HG03575 (cell line): ENCODE measurements around the gene ZGRF1.
"Not testable (repeated sequence)": the region's sequence is repeated elsewhere in the genome, so short reads cannot be mapped to it uniquely, and the experiment has no call there.

Experiments used
- ATAC-seq: cut with Tn5 transposase; IDR thresholded peaks from one replicate; pipeline ENCODE4 v1.9.1; 2021; ENCODE audit not compliant: unreplicated experiment, insufficient number of reproducible peaks, low FRiP score; ENCODE audit errors: extremely low read depth

The ZGRF1 gene

DNA sequence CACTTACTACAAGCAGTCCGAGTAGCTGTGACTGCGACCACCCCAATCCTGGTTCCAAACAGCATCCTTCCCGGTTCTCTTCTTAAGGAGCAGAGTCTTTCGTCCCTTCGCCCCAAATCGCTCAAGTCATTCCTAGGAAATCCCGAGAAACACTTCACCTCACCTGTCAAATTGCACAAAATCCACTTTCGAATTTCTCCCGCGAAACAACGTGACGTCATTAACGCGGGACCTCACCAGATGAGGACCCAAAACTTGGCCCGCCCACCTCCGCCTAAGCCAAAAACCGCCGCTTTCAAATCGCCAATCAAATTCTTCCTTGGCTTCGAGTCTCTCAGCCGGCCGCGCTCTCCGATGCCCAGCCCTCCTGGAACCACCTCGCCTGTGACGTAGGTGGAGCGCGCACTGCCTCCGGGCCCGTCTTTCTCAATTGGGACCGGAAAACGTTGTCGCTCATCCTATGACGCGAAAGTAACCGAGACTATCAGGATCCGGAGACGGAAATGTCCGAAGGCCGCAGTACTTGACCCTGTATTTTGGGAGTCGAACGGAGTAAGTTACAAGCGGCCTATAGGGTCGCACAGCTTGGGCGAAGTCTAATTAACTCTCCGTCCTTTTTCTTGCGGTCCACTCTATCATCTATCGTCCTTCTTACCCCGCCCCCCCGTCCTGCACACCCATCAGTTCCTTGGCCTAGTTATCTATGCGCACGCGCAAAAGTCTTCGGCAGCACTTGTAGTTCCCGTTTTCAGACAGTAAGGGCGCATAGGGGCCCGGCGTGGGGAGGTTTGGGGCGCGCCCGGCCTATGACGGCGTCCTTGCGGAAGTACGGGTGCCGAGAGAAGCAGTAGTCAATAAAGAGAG, at the start of gene ZGRF1, which contains the start of gene LARP7:
TSS of gene ZGRF1 (minus strand) at position 222 of the 864 bp plus-strand sequence. CDS start 3,733 bp downstream, outside the sequence.
TSS of gene LARP7 (plus strand) at position 456 of the 864 bp plus-strand sequence. CDS start 7,527 bp downstream, outside the sequence.
- ATAC-seq, result peak; percentile 59

DNA sequence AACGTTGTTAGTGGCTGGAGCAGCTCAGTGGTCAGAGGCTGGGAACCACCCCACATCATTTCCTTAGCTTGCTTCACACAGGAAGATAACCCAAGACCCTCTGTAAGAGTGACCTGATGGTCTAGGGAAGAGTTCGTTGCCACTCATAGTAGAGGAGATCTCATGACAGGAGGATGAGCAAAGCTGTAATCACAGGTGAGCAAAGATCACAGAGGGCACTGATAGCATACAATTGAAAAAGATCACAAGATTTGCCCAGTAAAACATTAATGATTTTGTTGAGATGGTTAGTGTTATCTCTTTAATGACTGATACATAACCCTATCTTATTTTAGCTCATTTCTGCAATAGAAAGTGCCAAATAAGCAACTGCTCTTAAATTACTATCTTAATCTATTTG, 44.3 kb upstream of the ZGRF1 start:
- no peak for ATAC-seq

DNA sequence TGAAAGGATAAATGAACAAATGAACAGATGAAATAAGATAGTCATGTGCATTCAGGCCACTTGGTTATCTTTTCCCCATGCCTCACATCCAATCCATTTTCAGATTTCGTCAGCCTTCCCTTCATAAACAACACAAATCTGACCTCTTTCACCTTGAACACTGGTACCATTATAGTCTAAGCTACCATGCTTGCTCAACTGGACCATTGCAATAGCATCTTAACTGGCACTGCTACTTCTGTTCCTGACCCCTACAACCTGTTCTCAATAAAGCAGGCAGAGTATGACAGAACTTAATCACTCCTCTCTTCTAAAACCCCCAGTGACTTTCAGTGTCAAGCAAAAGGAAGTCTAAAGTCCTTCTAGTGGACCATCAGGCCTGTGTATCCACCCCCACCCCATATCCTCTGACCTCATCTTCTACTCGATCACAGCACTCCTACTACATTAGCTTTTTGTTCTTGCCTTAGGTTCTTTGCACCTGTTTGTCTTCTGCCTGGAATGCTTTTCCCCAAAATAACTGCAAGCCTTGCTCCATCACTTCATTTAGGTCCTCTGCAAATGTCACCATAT, 40.9 kb upstream of the ZGRF1 start:
- ATAC-seq, result no peak

GRCh38 chr4:112674376-112674775, 37.7 kb upstream of the ZGRF1 start:
- no peak for ATAC-seq

DNA sequence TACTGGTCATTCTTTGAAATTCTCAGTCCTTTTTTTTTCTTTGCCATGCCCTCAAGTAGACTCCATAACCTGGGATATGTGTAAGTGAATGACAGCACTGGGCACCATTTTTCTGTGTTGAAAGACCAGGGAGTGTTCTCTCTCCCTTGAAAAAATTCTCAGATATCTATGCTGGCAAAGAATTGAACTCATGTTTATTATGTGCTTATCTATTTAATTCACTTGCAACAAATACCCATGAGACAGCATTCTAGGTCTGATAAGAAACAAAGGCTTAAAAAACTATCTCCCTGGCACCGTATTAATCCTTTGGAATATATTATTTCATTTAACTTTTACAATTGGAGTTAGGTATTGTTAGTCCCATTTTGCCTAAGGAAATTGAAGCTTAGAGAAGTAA, 37.0 kb upstream of the ZGRF1 start:
- no peak for ATAC-seq

DNA sequence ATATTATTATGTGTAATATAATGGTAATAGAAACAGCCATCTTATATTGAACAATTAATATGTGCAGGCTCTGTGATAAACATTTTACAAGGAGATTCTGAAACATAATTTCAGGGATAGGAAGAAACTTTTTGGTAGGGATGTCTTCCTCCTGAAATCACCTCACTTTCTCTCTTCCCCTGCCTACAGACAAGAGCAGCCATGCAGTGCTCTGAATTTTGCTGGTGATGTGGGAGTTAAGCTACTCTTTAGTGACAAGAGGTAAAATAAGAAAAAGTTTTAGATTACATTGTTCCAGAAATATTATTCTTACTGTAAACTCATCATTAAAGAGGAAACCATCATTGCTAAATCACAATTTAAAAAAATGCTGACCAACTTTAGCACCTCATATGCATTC, 36.4 kb upstream of the ZGRF1 start:
- ATAC-seq, result no peak

- ATAC-seq, result no peak
Observed at GRCh38 chr4:112668131-112668530, 31.4 kb upstream of the ZGRF1 start.

DNA sequence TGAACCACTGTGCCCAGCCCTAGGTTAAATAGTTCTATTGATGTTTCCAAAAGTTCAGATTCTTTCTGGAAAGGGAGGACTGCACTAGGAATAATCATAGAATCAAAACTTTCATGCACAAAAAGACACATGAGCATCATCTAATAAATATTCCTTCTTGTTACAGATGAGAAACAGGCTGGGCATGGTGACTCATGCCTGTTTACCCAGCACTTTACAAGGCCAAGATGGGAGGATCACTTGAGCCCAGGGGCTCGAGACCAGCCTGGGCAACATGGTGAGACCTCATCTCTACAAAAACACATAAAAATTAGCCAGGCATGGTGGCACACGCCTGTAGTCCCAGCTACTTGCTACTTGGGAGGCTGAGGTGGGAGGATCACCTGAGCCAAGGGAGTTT, 27.9 kb upstream of the ZGRF1 start:
- ATAC-seq, result no peak

DNA sequence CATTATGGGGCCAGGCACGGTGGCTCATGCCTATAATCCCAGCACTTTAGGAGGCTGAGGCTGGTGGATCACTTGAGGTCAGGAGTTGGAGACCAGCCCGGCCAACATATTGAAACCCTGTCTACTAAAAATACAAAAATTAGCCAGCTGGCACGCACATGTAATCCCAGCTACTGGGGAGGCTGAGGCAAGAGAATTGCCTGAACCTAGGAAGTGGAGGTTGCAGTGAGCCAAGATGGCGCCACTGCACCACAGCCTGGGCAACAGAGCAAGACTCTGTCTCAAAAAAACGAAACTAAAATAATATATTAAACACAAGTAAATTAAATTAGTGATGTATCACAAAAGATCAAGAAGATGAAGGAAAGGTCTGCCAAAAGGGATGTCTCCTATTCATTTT, 19.4 kb upstream of the ZGRF1 start:
- ATAC-seq, result not testable (repeated sequence)

DNA sequence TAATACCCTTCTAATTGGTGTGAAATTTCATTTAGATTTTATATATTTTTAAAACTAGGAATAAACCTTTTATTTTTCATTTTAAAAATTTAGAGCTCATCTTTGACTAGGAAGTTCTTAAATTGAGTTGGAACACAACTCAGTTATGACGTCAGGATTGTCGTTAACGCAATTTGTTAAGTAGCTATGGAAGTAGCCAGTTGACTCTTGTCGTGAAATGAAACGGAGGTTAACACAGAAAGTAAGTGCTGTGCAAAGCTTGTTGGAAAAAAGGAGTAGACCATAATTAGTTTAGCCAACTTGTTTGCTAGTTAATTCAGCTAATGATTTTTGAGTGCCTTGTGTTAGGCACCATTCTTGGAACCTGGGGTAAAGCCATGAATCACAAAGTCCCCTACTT, 18.6 kb upstream of the ZGRF1 start:
- no peak for ATAC-seq

DNA sequence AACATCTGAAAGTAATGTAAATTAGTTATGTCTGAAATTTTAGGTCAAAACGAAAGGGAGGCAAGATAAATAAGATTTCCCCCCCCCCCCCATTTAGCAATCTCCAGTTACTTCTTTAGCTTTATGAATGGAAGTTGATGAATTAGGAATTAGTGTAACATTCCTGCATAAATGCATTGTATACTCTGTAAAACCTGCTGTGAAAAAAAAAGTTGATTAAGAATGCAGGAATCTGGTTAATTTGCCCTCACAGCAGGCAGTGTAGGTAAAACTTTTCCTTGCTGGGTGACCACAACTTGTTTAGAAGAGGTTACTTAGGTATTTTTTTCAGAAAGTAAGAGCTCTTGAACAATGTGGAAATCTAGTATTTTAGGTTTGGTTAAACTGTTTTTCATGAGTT, 15.5 kb upstream of the ZGRF1 start:
- no peak for ATAC-seq

GRCh38 chr4:112651641-112652040, 14.9 kb upstream of the ZGRF1 start:
- no peak for ATAC-seq

DNA sequence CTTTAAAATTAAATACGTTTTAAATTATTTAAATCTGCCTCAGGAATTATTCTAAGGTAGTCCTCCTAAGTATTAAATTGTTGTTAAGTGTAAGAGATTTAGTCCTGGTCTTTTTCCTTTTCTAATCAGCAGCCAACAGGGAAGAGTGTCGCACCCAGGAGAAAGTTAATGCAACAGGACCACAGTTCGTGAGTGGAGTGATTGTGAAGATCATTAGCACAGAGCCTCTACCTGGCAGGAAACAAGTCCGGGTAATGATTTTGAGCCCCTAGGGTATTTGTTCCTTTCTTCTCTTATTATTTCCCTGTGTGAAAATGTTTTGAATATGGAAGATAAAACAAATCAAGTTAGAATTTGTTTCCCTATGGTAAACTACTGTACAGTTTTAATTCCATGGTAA, 13.6 kb upstream of the ZGRF1 start:
- no peak for ATAC-seq

DNA sequence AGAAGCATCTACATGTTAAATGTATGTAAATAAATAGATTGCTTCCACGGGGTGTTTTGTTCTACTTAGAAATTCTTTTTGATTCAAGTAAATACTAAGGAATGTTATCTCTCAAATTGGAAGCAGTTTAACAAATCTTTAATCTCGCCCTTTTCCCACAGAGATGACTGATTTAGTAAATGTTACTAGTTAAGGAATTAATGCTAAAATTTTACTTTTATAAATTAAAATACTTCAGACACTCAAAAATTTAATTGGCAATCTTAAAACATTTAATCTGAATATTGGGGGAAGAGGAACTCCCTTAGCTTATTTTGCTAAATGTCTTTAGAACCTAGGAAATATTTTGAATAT, 12.3 kb upstream of the ZGRF1 start:
- ATAC-seq, result no peak

DNA sequence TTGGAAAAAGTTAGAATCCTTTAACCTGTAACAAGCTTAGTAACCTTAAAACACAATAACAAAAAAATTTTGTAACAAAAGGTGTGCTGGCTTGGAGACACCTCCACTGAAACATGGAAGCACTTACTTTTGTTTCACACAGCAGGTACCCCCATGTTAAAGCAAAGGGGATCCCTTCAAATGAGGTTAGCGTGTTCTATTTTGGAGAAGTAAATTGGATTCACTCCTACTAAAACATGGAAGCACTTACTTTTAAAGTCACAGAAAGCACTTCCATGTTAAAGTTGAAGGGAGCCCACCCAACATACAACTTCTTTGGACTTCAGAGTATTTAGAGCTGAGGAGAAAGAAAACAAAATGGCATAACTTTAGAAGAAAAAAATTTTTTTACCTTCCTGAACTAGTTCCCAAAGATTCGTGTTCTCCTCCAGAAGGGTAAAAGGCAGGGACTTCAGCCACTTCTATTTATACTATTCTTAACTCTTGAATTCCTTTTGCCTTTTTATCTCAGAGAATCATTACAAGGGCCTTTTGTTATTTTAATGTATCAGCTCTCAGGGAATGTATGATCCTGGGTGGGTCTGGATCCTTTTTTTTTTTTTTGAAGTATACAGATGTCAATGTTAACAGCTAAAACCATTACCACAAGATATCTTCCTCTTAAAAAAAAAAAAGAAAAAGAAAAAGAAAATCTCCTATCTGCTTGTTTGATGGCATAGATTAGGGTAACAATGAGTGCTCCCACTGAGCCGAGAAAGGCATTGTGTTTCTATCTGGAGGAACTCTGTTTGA, 11.8 kb upstream of the ZGRF1 start:
- no peak for ATAC-seq

GRCh38 chr4:112647785-112648184, 11.1 kb upstream of the ZGRF1 start:
- ATAC-seq, result no peak

- ATAC-seq, result no peak
Observed at GRCh38 chr4:112646632-112647537, 10.2 kb upstream of the ZGRF1 start.

GRCh38 chr4:112645541-112646329, 9.0 kb upstream of the ZGRF1 start:
- no peak for ATAC-seq
